ENCODE data around the gene C2CD2L. TPM values are rescaled to one million over a fixed set of nuclear protein-coding genes. Genes with fewer than 3 reads are reported as not detected.

C2CD2L gene
- polyA plus RNA-seq, 2 of the 4 experiments (the other 2 are of a cell fraction) = 2.4 to 4.8 TPM

DNA sequence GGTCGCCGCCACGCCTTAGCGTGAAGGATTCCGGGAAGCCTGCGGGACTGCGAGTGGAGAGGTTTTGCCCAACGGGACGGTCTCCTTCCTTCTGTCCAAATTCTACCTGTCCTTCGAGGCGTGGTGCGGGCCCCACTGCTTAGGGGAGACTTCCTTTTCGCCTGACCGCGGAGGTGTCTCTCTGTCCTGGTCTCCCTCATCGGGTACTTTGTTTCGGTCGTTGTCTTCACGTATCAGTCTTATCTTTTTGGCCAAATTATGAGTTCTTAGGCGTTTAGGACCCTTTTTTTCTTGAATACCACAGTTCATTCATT, 14.6 kb downstream of the C2CD2L start (continued):
- no peak for TF ChIP-seq HDAC2 (IDR thresholded peaks at IDR 0.05)
- no peak for TF ChIP-seq RARB (CRISPR knock-in tag; IDR thresholded peaks at IDR 0.05)
- no peak for TF ChIP-seq FOXS1 (CRISPR knock-in tag; IDR thresholded peaks at IDR 0.05)
- TF ChIP-seq, protein P1, sequence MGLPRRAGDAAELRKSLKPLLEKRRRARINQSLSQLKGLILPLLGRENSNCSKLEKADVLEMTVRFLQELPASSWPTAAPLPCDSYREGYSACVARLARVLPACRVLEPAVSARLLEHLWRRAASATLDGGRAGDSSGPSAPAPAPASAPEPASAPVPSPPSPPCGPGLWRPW (IDR thresholded peaks at IDR 0.05) = no peak
- no peak for TF ChIP-seq EHMT2 (IDR thresholded peaks at IDR 0.05; ENCODE audit: low read depth)
- TF ChIP-seq SREBF2 (IDR thresholded peaks at IDR 0.05) = no peak
- TF ChIP-seq CHD4 (IDR thresholded peaks at IDR 0.05; ENCODE audit: borderline replicate concordance) = no peak
- no peak for TF ChIP-seq CBX8 (IDR thresholded peaks at IDR 0.05)
- TF ChIP-seq GATA3 (IDR thresholded peaks at IDR 0.05; ENCODE audit: borderline replicate concordance) = no peak
- TF ChIP-seq BCL3 (IDR thresholded peaks at IDR 0.05) = no peak

DNA sequence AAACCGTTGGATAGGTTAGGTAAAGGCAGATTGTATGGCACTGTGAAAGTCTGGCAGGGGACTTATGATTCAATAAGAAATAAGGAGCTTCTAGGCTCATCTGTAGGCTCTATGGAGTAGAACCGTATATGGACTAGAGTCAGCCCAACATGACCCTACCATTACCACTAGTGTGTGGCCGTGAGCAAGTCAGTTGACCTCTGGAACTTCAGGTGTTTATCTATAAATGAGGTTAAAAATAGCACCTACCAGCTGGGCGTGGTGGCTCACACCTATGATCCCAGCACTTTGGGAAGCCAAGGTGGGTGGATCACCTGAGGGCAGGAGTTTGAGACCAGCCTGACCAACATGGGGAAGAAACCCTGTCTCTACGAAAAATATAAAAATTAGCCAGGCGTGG, 18.7 kb downstream of the C2CD2L start:
- Histone ChIP-seq H3K4me1 (peaks cover 5% of the 10 kb centered on the region; the same call in 1 of the 3 replicates), H3K9me3 (no peaks in the 10 kb centered on the region), H3K4me3 (no peak overlapping the region), H3K27ac (no peak overlapping the region), H3K4me2 (no peak overlapping the region)
- POLR2A ChIA-PET = no interaction called here
- no peak for FAIRE-seq
- DNase-seq (ENCODE audit: low read depth in 1 of 2, low spot score in 1 of 2) = no peak
- TF ChIP-seq MAX (IDR thresholded peaks at IDR 0.05) = no peak
- TF ChIP-seq CBX2 (IDR thresholded peaks at IDR 0.05; ENCODE audit: borderline replicate concordance, low read depth) = no peak
- TF ChIP-seq, protein P2, sequence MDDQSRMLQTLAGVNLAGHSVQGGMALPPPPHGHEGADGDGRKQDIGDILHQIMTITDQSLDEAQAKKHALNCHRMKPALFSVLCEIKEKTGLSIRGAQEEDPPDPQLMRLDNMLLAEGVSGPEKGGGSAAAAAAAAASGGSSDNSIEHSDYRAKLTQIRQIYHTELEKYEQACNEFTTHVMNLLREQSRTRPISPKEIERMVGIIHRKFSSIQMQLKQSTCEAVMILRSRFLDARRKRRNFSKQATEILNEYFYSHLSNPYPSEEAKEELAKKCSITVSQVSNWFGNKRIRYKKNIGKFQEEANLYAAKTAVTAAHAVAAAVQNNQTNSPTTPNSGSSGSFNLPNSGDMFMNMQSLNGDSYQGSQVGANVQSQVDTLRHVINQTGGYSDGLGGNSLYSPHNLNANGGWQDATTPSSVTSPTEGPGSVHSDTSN (IDR thresholded peaks at IDR 0.05) = no peak
- TF ChIP-seq HEYL (CRISPR knock-in tag; IDR thresholded peaks at IDR 0.05) = no peak
- no peak for TF ChIP-seq PHF8 (IDR thresholded peaks at IDR 0.05; ENCODE audit: borderline replicate concordance, low read depth)
- no peak for TF ChIP-seq TFCP2L1 (CRISPR knock-in tag; IDR thresholded peaks at IDR 0.05)
- TF ChIP-seq SREBF2 (IDR thresholded peaks at IDR 0.05) = no peak
- no peak for TF ChIP-seq TP53 (CRISPR knock-in tag; IDR thresholded peaks at IDR 0.05)
- TF ChIP-seq, protein P3, sequence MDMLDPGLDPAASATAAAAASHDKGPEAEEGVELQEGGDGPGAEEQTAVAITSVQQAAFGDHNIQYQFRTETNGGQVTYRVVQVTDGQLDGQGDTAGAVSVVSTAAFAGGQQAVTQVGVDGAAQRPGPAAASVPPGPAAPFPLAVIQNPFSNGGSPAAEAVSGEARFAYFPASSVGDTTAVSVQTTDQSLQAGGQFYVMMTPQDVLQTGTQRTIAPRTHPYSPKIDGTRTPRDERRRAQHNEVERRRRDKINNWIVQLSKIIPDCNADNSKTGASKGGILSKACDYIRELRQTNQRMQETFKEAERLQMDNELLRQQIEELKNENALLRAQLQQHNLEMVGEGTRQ (IDR thresholded peaks at IDR 0.05) = no peak
- TF ChIP-seq, protein P1 (IDR thresholded peaks at IDR 0.05) = no peak
- TF ChIP-seq, protein P4, sequence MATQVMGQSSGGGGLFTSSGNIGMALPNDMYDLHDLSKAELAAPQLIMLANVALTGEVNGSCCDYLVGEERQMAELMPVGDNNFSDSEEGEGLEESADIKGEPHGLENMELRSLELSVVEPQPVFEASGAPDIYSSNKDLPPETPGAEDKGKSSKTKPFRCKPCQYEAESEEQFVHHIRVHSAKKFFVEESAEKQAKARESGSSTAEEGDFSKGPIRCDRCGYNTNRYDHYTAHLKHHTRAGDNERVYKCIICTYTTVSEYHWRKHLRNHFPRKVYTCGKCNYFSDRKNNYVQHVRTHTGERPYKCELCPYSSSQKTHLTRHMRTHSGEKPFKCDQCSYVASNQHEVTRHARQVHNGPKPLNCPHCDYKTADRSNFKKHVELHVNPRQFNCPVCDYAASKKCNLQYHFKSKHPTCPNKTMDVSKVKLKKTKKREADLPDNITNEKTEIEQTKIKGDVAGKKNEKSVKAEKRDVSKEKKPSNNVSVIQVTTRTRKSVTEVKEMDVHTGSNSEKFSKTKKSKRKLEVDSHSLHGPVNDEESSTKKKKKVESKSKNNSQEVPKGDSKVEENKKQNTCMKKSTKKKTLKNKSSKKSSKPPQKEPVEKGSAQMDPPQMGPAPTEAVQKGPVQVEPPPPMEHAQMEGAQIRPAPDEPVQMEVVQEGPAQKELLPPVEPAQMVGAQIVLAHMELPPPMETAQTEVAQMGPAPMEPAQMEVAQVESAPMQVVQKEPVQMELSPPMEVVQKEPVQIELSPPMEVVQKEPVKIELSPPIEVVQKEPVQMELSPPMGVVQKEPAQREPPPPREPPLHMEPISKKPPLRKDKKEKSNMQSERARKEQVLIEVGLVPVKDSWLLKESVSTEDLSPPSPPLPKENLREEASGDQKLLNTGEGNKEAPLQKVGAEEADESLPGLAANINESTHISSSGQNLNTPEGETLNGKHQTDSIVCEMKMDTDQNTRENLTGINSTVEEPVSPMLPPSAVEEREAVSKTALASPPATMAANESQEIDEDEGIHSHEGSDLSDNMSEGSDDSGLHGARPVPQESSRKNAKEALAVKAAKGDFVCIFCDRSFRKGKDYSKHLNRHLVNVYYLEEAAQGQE (IDR thresholded peaks at IDR 0.05) = no peak
- TF ChIP-seq CBX8 (IDR thresholded peaks at IDR 0.05) = no peak
- TF ChIP-seq HOXB5 (CRISPR knock-in tag; IDR thresholded peaks at IDR 0.05) = no peak
- no peak for TF ChIP-seq RAD21 (conservative IDR thresholded peaks at IDR 0.05 in 1 of 2, IDR thresholded peaks at IDR 0.05 in 1 of 2)
- no peak for TF ChIP-seq FOSL2 (IDR thresholded peaks at IDR 0.05)
- no peak for TF ChIP-seq FOSL2 (CRISPR knock-in tag; IDR thresholded peaks at IDR 0.05)
- TF ChIP-seq CHD2 (IDR thresholded peaks at IDR 0.05; ENCODE audit: low read length, partially characterized antibody) = no peak
- no peak for TF ChIP-seq FOSB (CRISPR knock-in tag; IDR thresholded peaks at IDR 0.05)
- WGBS (ENCODE audit: missing lambda C conversion rate) = 87% methylated on average over 6 of the region's 6 CpGs
- no peak for ATAC-seq
- CTCF ChIA-PET = interaction anchor here (0.9 to 1.0 kb wide), 2 partner anchors 9 to 14 kb away, joined by 3 read pairs; no protein-coding TSS in a partner anchor

All from A549 (cell line).